Measurements from ENCODE around the gene C1RL. TPM values are rescaled to one million over a fixed set of nuclear protein-coding genes. Genes with fewer than 3 reads are reported as not detected.

The C1RL gene
- total RNA-seq, 1 donor from 2014 or later: 196 TPM

GRCh38 chr12:7154042-7154441, 45.0 kb upstream of the C1RL start:
- Histone ChIP-seq H3K36me3 (peaks cover 34 to 64% of the 10 kb centered on the region in 2 donors), H3K27me3 (no peaks in the 10 kb centered on the region), H3K9me3 (no peaks in the 10 kb centered on the region), H3K27ac (no peak overlapping the region), H3K4me3 (no peak overlapping the region), H3K4me1 (no peaks in the 10 kb centered on the region)
- TF ChIP-seq CTCF (IDR thresholded peaks at IDR 0.05): no peak
- DNase-seq (ENCODE audit: low spot score in 2 of 2): no peak
- intact Hi-C loops (cut with DNase I): no loop called here

- no peak overlapping the region for H3K27ac ChIP-seq
- TF ChIP-seq CTCF (IDR thresholded peaks at IDR 0.05): no peak
- no peak for DNase-seq (ENCODE audit: low spot score in 2 of 2)
- intact Hi-C loops (cut with DNase I): no loop called here
- H3K4me1 ChIP-seq: no peaks in the 10 kb centered on the region
- H3K27me3 ChIP-seq: no peaks in the 10 kb centered on the region
- no peak overlapping the region for H3K4me3 ChIP-seq
- peaks cover 35 to 72% of the 10 kb centered on the region in 2 donors for H3K36me3 ChIP-seq
- no peaks in the 10 kb centered on the region for H3K9me3 ChIP-seq
Observed at GRCh38 chr12:7152818-7153217, 43.8 kb upstream of the C1RL start.

GRCh38 chr12:7151532-7151931, 42.5 kb upstream of the C1RL start:
- no peak overlapping the region for H3K27ac ChIP-seq
- no peak for DNase-seq (ENCODE audit: low spot score in 2 of 2)
- TF ChIP-seq CTCF (IDR thresholded peaks at IDR 0.05): no peak
- H3K9me3 ChIP-seq: no peaks in the 10 kb centered on the region
- H3K36me3 ChIP-seq: peaks cover 28 to 67% of the 10 kb centered on the region in 2 donors
- H3K27me3 ChIP-seq: no peaks in the 10 kb centered on the region
- H3K4me1 ChIP-seq: no peaks in the 10 kb centered on the region
- no peak overlapping the region for H3K4me3 ChIP-seq
- intact Hi-C loops (cut with DNase I): no loop called here

GRCh38 chr12:7150841-7151240, 41.8 kb upstream of the C1RL start:
- H3K36me3 ChIP-seq: peaks cover 31 to 74% of the 10 kb centered on the region in 2 donors
- no peaks in the 10 kb centered on the region for H3K27me3 ChIP-seq
- no peak for DNase-seq (ENCODE audit: low spot score in 2 of 2)
- no peak for TF ChIP-seq CTCF (IDR thresholded peaks at IDR 0.05)
- no peaks in the 10 kb centered on the region for H3K9me3 ChIP-seq
- intact Hi-C loops (cut with DNase I): no loop called here
- H3K4me3 ChIP-seq: no peak overlapping the region
- H3K4me1 ChIP-seq: no peaks in the 10 kb centered on the region
- H3K27ac ChIP-seq: no peak overlapping the region

- H3K27me3 ChIP-seq: no peaks in the 10 kb centered on the region
- no peaks in the 10 kb centered on the region for H3K4me1 ChIP-seq
- no peak for DNase-seq (ENCODE audit: low spot score in 2 of 2)
- intact Hi-C loops (cut with DNase I): no loop called here
- no peaks in the 10 kb centered on the region for H3K9me3 ChIP-seq
- no peak overlapping the region for H3K27ac ChIP-seq
- TF ChIP-seq CTCF (IDR thresholded peaks at IDR 0.05): no peak
- H3K36me3 ChIP-seq: peaks cover 31 to 77% of the 10 kb centered on the region in 2 donors
- no peak overlapping the region for H3K4me3 ChIP-seq
Observed at GRCh38 chr12:7150356-7150755, 41.3 kb upstream of the C1RL start.

GRCh38 chr12:7146906-7147305, 37.9 kb upstream of the C1RL start:
- H3K27me3 ChIP-seq: no peaks in the 10 kb centered on the region
- no peak overlapping the region for H3K27ac ChIP-seq
- intact Hi-C loops (cut with DNase I): loop anchor here (10.0 kb wide), 1 partner anchor 488 kb away; no protein-coding TSS in a partner anchor
- DNase-seq (ENCODE audit: low spot score in 2 of 2): no peak
- no peaks in the 10 kb centered on the region for H3K9me3 ChIP-seq
- no peak for TF ChIP-seq CTCF (IDR thresholded peaks at IDR 0.05)
- no peaks in the 10 kb centered on the region for H3K4me1 ChIP-seq
- no peak overlapping the region for H3K4me3 ChIP-seq
- peaks cover 27 to 56% of the 10 kb centered on the region in 2 donors for H3K36me3 ChIP-seq
